Measurements from ENCODE around the gene EIPR1. TPM values are rescaled to one million over a fixed set of nuclear protein-coding genes. Genes with fewer than 3 reads are reported as not detected.

EIPR1 gene
- total and polyA plus RNA-seq, 2 experiments from 2014 or later: 17.4 to 46.3 TPM

DNA sequence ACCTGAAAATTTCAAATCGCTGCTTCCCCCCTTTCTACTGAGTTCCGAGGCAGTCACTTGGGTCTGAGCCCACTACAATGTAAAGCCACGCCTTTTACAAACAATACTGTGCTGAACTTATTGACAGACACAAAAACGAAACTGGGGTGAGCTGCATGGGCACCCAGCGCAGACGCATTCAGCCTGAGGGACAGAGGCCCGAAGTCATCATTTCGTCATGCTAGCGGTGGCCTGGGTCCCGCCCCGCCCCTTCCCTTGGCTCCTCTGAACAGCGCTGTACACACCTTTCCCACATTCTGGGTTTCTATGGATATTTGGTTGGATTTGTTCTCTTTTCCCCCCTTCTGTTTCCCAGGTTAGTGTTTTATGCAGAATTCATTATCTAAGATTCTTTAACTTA is 71.7 kb downstream of the EIPR1 start:
- Histone ChIP-seq H2AFZ (no peak overlapping the region), H3K79me2 (replicated peaks; ENCODE audit: insufficient read depth) (peaks cover 11% of the 10 kb centered on the region; the same call in 1 of the 2 replicates), H4K20me1 (replicated peaks; ENCODE audit: insufficient read depth) (peaks cover 4% of the 10 kb centered on the region; the same call in 1 of the 2 replicates), H3K4me1 (ENCODE audit: insufficient read depth) (peaks cover 10% of the 10 kb centered on the region; the same call in 1 of the 2 replicates), H3K4me2 (no peak overlapping the region), H3K27ac (ENCODE audit: low read depth) (no peak overlapping the region), H3K27me3 (ENCODE audit: insufficient read depth) (no peaks in the 10 kb centered on the region), H3K36me3 (ENCODE audit: insufficient read depth) (no peaks in the 10 kb centered on the region), H3F3A (replicated peaks; ENCODE audit: low read depth) (no peaks in the 10 kb centered on the region), H3K9me2 (ENCODE audit: insufficient read depth) (no peaks in the 10 kb centered on the region), H3K4me3 (no peak overlapping the region)
- H3K36me3 Mint-ChIP-seq (ENCODE audit: low read depth): peaks cover 6% of the 10 kb centered on the region; the same call in 2 of the 3 replicates
- peaks cover 7% of the 10 kb centered on the region for H3K27me3 Mint-ChIP-seq (ENCODE audit: insufficient read depth, low read depth, poor library complexity)
- no peak overlapping the region for H3K27ac Mint-ChIP-seq
- ATAC-seq: no peak
- H3K4me1 Mint-ChIP-seq: peaks cover 35% of the 10 kb centered on the region
- TF ChIP-seq, protein P1, sequence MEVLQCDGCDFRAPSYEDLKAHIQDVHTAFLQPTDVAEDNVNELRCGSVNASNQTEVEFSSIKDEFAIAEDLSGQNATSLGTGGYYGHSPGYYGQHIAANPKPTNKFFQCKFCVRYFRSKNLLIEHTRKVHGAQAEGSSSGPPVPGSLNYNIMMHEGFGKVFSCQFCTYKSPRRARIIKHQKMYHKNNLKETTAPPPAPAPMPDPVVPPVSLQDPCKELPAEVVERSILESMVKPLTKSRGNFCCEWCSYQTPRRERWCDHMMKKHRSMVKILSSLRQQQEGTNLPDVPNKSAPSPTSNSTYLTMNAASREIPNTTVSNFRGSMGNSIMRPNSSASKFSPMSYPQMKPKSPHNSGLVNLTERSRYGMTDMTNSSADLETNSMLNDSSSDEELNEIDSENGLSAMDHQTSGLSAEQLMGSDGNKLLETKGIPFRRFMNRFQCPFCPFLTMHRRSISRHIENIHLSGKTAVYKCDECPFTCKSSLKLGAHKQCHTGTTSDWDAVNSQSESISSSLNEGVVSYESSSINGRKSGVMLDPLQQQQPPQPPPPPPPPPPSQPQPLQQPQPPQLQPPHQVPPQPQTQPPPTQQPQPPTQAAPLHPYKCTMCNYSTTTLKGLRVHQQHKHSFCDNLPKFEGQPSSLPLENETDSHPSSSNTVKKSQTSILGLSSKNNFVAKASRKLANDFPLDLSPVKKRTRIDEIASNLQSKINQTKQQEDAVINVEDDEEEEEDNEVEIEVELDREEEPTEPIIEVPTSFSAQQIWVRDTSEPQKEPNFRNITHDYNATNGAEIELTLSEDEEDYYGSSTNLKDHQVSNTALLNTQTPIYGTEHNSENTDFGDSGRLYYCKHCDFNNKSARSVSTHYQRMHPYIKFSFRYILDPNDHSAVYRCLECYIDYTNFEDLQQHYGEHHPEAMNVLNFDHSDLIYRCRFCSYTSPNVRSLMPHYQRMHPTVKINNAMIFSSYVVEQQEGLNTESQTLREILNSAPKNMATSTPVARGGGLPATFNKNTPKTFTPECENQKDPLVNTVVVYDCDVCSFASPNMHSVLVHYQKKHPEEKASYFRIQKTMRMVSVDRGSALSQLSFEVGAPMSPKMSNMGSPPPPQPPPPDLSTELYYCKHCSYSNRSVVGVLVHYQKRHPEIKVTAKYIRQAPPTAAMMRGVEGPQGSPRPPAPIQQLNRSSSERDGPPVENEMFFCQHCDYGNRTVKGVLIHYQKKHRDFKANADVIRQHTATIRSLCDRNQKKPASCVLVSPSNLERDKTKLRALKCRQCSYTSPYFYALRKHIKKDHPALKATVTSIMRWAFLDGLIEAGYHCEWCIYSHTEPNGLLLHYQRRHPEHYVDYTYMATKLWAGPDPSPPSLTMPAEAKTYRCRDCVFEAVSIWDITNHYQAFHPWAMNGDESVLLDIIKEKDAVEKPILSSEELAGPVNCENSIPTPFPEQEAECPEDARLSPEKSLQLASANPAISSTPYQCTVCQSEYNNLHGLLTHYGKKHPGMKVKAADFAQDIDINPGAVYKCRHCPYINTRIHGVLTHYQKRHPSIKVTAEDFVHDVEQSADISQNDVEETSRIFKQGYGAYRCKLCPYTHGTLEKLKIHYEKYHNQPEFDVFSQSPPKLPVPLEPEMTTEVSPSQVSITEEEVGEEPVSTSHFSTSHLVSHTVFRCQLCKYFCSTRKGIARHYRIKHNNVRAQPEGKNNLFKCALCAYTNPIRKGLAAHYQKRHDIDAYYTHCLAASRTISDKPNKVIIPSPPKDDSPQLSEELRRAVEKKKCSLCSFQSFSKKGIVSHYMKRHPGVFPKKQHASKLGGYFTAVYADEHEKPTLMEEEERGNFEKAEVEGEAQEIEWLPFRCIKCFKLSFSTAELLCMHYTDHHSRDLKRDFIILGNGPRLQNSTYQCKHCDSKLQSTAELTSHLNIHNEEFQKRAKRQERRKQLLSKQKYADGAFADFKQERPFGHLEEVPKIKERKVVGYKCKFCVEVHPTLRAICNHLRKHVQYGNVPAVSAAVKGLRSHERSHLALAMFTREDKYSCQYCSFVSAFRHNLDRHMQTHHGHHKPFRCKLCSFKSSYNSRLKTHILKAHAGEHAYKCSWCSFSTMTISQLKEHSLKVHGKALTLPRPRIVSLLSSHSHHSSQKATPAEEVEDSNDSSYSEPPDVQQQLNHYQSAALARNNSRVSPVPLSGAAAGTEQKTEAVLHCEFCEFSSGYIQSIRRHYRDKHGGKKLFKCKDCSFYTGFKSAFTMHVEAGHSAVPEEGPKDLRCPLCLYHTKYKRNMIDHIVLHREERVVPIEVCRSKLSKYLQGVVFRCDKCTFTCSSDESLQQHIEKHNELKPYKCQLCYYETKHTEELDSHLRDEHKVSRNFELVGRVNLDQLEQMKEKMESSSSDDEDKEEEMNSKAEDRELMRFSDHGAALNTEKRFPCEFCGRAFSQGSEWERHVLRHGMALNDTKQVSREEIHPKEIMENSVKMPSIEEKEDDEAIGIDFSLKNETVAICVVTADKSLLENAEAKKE (CRISPR knock-in tag; IDR thresholded peaks at IDR 0.05): no peak
- TF ChIP-seq CTCF (conservative IDR thresholded peaks at IDR 0.05; ENCODE audit: low read depth in 2 of 2): no peak
- no peak for TF ChIP-seq NANOG (IDR thresholded peaks at IDR 0.05; ENCODE audit: borderline replicate concordance)
- TF ChIP-seq ETS1 (IDR thresholded peaks at IDR 0.05): no peak
- no peak for TF ChIP-seq ZNF114 (CRISPR knock-in tag; IDR thresholded peaks at IDR 0.05)
- TF ChIP-seq EZH2 (IDR thresholded peaks at IDR 0.05; ENCODE audit: low read depth, unreplicated experiment): no peak
- DNase-seq (ENCODE audit: low spot score): no peak
- H3K4me3 Mint-ChIP-seq: no peak overlapping the region
- no peaks in the 10 kb centered on the region; the same call in 2 of the 3 replicates for H3K9me3 Mint-ChIP-seq
